Keratinocyte (primary cell): ENCODE data around the gene PRR7. TPM values are rescaled to one million over a fixed set of nuclear protein-coding genes. Genes with fewer than 3 reads are reported as not detected.

Source experiments
- DNase-seq: peaks from one replicate; pipeline ENCODE4 v3.0.0-alpha.2; 2011; ENCODE audit warnings: low read depth, missing footprints, low spot score
- FAIRE-seq: peaks from 2 replicates; lab custom pipeline; 2011; peaks lifted over from hg19 to GRCh38; lab: Jason Lieb, UNC
- H2AFZ ChIP-seq: 2 replicates; pipeline ENCODE4 v1.6.0; 2012; ENCODE audit warnings: low read length, control low read depth, inconsistent platforms; ENCODE audit not compliant: control insufficient read depth
- H3K27ac ChIP-seq: 2 replicates; pipeline ENCODE4 v1.5.1; 2011; ENCODE audit warnings: low read length; ENCODE audit not compliant: control insufficient read depth, insufficient read depth
- H3K27me3 ChIP-seq: 3 replicates; pipeline ENCODE4 v1.6.0; 2011; ENCODE audit warnings: low read length; ENCODE audit not compliant: control insufficient read depth, insufficient read depth; ENCODE audit errors: extremely low read depth
- H3K36me3 ChIP-seq, 2 experiments: 2 replicates in 1 of 2; 3 replicates in 1 of 2; pipeline ENCODE4 v1.5.1; 2011; ENCODE audit warnings: low read length in 2 of 2, mild to moderate bottlenecking in 1 of 2; ENCODE audit not compliant: control insufficient read depth in 2 of 2, insufficient read depth in 2 of 2; ENCODE audit errors: extremely low read depth in 1 of 2
- H3K4me1 ChIP-seq: 3 replicates; pipeline ENCODE4 v1.5.1; 2011; ENCODE audit warnings: low read length; ENCODE audit not compliant: control insufficient read depth, insufficient read depth; ENCODE audit errors: extremely low read depth
- H3K4me2 ChIP-seq: 3 replicates; pipeline ENCODE4 v1.6.0; 2011; ENCODE audit warnings: low read depth, low read length; ENCODE audit not compliant: control insufficient read depth, insufficient read depth; ENCODE audit errors: extremely low read depth
- H3K4me3 ChIP-seq, 3 experiments: fragments of 200-600 bp in 1 of 3; sonication (generic) in 1 of 3; 2 replicates in 2 of 3; 3 replicates in 1 of 3; pipeline ENCODE4 v1.5.1; 2011 to 2016; ENCODE audit warnings: low read length in 3 of 3, mild to moderate bottlenecking in 3 of 3, control low read depth in 2 of 3, inconsistent platforms in 1 of 3, low read depth in 1 of 3, mixed read lengths in 1 of 3, mixed run types in 1 of 3, moderate library complexity in 1 of 3; ENCODE audit not compliant: control insufficient read depth in 2 of 3, insufficient read depth in 2 of 3; ENCODE audit errors: extremely low read depth in 1 of 3
- H3K79me2 ChIP-seq: 2 replicates; pipeline ENCODE4 v1.6.0; 2012; ENCODE audit warnings: low read length; ENCODE audit not compliant: control insufficient read depth, insufficient read depth
- H3K9ac ChIP-seq: 3 replicates; pipeline ENCODE4 v1.6.0; 2011; ENCODE audit warnings: low read length; ENCODE audit not compliant: control insufficient read depth, insufficient read depth; ENCODE audit errors: extremely low read depth
- H3K9me1 ChIP-seq: 3 replicates; pipeline ENCODE4 v1.6.0; 2011; ENCODE audit warnings: low read length; ENCODE audit not compliant: control insufficient read depth, insufficient read depth; ENCODE audit errors: extremely low read depth
- H3K9me3 ChIP-seq: 2 replicates; pipeline ENCODE4 v1.5.1; 2012; ENCODE audit warnings: low read depth, low read length; ENCODE audit not compliant: control insufficient read depth
- H4K20me1 ChIP-seq: 3 replicates; pipeline ENCODE4 v1.6.0; 2011; ENCODE audit warnings: low read length; ENCODE audit not compliant: control insufficient read depth, insufficient read depth; ENCODE audit errors: extremely low read depth
- CTCF ChIP-seq, 3 experiments: IDR thresholded peaks in 1 of 3; conservative IDR thresholded peaks in 1 of 3; optimal IDR thresholded peaks in 1 of 3; 2 replicates in 2 of 3; 3 replicates in 1 of 3; pipeline versions ENCODE3 to v1.5.1; 2011; ENCODE audit warnings: low read length in 3 of 3, mild to moderate bottlenecking in 3 of 3, moderate library complexity in 2 of 3, control low read depth in 1 of 3, inconsistent platforms in 1 of 3; ENCODE audit not compliant: insufficient read depth in 2 of 3; ENCODE audit errors: extremely low read depth in 1 of 3
- EZH2 ChIP-seq: IDR thresholded peaks from one replicate; pipeline ENCODE4 v1.6.1; 2012; ENCODE audit warnings: inconsistent platforms, mild to moderate bottlenecking, low read length, moderate library complexity
- dilution Hi-C: fragments of 300-500 bp; cut with MboI; formaldehyde crosslinking; loops from one replicate; pipeline ENCODE4 v1.7.0; 2020; ENCODE audit warnings: low sequenced_read_pairs; ENCODE audit not compliant: extremely low pct_ligation_motif_present
- polyA plus RNA-seq, 5 experiments: library from polyadenylated mRNA; depleted of rRNA in 3 of 5; stranded (reverse) in 3 of 5; stranded (forward) in 1 of 5; unstranded in 1 of 5; fragments of >200 nt; gene quantifications; 1 replicate in 1 of 5; 2 replicates in 3 of 5; 3 replicates in 1 of 5; pipeline versions ENCODE4 v1.2.1 to v1.2.3, GENCODE V29; 2011 to 2012; ENCODE audit warnings: missing spikeins in 2 of 5, low read depth in 1 of 5, low replicate concordance in 1 of 5

PRR7 gene
- polyA plus RNA-seq, 1 donor (not counting 4 experiments of a cell fraction or from before 2014, with no cell fraction given): 1.1 TPM

GRCh38 chr5:177487975-177488374 lies 41.4 kb downstream of the PRR7 start:
- H3K4me2 ChIP-seq: no peak overlapping the region
- FAIRE-seq (no peak), DNase-seq (no peak)
- H3K4me3 ChIP-seq: no peak overlapping the region
- H3K9me1 ChIP-seq: no peaks in the 10 kb centered on the region
- H3K9me3 ChIP-seq: no peaks in the 10 kb centered on the region
- peaks cover 14% of the 10 kb centered on the region for H3K79me2 ChIP-seq
- no peak for TF ChIP-seq EZH2
- TF ChIP-seq CTCF (optimal IDR thresholded peaks at IDR 0.05 in 1 of 3, IDR thresholded peaks at IDR 0.05 in 1 of 3, conservative IDR thresholded peaks at IDR 0.05 in 1 of 3; ENCODE audit: extremely low read depth in 1 of 3, insufficient read depth in 2 of 3, low read length in 3 of 3): no peak
- no peaks in the 10 kb centered on the region for H3K4me1 ChIP-seq
- peaks cover 7% of the 10 kb centered on the region for H4K20me1 ChIP-seq
- dilution Hi-C loops: no loop called here
- peaks cover 47 to 55% of the 10 kb centered on the region in 2 experiments for H3K36me3 ChIP-seq
- H3K27me3 ChIP-seq: no peaks in the 10 kb centered on the region
- no peak overlapping the region for H3K27ac ChIP-seq
- no peak overlapping the region for H2AFZ ChIP-seq
- no peak overlapping the region for H3K9ac ChIP-seq

- Histone ChIP-seq H3K9me1 (no peaks in the 10 kb centered on the region), H3K9me3 (no peaks in the 10 kb centered on the region), H3K27me3 (no peaks in the 10 kb centered on the region), H3K4me2 (no peak overlapping the region), H3K27ac (no peak overlapping the region), H3K4me1 (peaks cover 9% of the 10 kb centered on the region), H4K20me1 (peaks cover 7% of the 10 kb centered on the region), H3K9ac (no peak overlapping the region), H3K79me2 (peaks cover 18% of the 10 kb centered on the region), H2AFZ (no peak overlapping the region), H3K36me3 (peaks cover 42 to 51% of the 10 kb centered on the region in 2 experiments), H3K4me3 (no peak overlapping the region)
- TF ChIP-seq EZH2 (no peak), CTCF (optimal IDR thresholded peaks at IDR 0.05 in 1 of 3, IDR thresholded peaks at IDR 0.05 in 1 of 3, conservative IDR thresholded peaks at IDR 0.05 in 1 of 3; ENCODE audit: extremely low read depth in 1 of 3, insufficient read depth in 2 of 3, low read length in 3 of 3) (no peak)
- DNase-seq (no peak), FAIRE-seq (no peak)
- dilution Hi-C loops: no loop called here
These were observed 42.6 kb downstream of the PRR7 start for GRCh38 chr5:177489119-177489716.
